GM21515 (cell line): ENCODE data around the gene MYO15B.
"Not testable (repeated sequence)": the region's sequence is repeated elsewhere in the genome, so short reads cannot be mapped to it uniquely, and the experiment has no call there.

Experiments
- ATAC-seq: cut with Tn5 transposase; IDR thresholded peaks from one replicate; pipeline ENCODE4 v1.9.1; 2021; ENCODE audit not compliant: unreplicated experiment

MYO15B gene

DNA sequence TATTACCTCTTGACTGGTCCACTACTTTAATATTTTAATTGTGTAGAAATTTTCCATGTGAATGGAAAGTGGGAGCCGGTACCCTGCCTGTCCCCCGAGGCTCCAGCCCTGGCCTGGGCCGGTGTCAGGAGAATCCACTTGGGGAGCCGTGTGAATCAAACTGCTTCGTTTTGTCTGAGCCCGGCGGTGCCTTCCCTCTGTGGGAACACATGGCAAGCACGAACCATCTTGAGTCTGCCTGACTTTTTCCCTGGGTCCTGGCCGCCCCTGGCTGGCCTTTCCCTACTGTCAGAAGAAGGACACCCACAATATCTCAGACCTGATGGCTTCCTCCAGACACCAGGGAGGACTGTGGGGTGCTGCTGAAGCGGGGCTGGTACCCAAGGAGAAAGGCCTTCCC lies 12.4 kb upstream of the MYO15B start:
- no peak for ATAC-seq

DNA sequence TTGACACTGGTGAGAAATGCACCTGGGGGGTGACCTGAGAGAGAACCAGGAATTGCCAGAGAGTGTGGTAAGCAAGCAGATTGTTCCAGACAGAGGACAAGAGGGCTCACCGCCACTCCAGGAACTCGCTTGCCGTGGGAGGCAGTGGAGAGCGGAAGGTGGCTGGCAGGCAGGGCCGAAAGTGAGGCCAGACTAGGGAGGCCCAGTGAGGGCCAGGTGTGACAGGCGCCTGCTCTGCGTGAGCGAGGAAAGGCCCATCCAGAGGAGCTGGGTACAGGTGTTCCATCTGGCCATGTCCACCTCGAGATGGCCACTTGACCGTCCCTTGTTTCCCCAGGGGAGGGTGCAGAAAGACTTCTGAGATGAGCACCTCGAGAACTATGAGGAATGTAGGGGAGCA lies 11.9 kb upstream of the MYO15B start:
- ATAC-seq, result no peak

DNA sequence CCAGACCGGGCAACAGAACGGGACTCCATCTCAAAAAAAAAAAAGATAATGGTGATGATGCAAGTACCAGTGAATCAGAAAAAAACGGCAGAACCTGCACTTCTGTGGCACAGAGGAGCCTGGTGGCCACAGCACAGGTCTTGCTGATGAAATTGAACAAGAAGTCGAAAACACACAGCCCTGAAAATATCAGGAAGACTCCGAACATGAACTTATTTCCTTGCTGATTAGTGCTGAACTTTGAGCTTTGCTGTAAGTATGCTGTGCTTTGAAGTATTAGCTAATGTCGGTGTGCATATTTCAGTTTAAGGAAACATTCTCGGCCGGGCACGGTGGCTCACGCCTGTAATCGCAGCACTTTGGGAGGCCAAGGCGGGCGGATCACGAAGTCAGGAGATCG lies 10.9 kb upstream of the MYO15B start:
- ATAC-seq, result no peak

DNA sequence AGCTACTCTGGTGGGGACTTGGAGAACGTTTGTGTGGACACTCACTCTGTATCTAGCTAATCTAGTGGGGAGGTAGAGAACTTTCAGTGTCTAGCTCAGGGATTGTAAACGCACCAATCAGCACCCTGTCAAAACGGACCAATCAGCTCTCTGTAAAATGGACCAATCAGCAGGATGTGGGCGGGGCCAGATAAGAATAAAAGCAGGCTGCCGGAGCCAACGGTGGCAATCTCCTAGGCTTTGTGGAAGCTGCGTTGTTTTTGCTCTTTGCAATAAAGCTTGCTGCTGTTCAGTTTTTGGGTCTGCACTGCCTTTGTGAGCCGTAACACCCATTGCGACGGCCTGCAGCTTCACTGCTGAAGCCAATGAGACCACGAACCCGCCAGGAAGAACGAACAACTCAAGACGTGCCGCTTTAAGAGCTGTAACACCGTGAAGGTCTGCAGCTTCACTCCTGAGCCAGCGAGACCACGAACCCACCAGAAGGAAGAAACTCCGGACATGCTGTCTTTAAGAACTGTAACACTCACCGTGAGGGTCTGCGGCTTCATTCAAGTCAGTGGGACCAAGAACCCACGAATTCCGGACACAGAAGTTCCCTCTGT lies 6.4 kb upstream of the MYO15B start:
- not testable (repeated sequence) for ATAC-seq

DNA sequence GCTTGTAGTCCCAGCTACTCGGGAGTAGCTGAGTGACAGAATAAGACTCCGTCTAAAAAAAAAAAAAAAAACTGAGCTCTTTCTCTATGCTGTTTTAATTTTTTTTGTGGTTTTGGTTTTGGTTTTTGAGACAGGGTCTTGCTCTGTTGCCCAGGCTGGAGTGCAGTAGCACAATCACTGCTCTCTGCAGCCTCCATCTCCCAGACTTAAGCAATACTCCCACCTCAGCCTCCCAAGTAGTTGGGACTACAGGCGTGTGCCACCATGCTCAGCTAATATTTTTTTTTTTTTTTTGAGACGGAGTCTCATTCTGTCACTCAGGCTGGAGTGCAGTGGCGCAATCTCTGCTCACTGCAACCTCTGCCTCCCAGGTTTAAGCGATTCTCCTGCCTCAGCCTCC lies 4.4 kb upstream of the MYO15B start:
- ATAC-seq, result not testable (repeated sequence)

DNA sequence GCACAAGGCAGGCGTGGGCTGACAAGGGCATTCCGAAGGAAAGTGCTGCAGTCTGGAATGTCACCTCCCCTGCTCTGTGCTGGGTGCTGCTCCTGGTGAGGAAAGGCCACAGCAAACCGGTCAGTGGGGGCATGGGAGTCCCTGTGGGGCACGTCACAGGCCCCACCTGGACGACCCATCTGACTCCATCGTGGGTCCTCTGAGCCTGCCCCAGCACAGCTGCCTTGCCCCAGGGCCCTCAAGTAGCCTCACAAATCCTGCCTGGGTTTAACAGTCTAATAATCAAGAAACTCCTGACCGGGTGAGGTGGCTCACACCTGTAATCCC lies 2.8 kb upstream of the MYO15B start:
- no peak for ATAC-seq

DNA sequence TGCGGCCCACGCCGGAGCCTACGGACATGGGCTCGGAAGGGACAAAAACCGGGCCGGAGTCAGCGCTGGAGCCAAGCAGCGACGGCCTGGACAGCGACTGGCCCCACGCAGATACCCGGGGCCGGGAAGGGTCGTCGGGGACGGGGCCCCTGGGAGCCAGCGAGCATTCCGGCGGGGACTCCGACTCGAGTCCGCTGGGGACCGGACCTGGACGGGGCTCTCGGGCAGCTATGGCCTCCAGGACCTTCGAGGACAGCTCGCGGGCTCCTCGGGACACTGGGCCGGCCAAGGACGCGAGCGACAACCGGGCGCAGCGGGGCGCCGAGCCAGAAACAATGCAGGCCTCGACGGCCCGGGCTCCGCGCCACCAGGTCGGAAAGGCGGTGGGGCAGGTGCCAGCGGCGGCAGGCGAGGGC lies 1.0 kb downstream of the MYO15B start:
- no peak for ATAC-seq

DNA sequence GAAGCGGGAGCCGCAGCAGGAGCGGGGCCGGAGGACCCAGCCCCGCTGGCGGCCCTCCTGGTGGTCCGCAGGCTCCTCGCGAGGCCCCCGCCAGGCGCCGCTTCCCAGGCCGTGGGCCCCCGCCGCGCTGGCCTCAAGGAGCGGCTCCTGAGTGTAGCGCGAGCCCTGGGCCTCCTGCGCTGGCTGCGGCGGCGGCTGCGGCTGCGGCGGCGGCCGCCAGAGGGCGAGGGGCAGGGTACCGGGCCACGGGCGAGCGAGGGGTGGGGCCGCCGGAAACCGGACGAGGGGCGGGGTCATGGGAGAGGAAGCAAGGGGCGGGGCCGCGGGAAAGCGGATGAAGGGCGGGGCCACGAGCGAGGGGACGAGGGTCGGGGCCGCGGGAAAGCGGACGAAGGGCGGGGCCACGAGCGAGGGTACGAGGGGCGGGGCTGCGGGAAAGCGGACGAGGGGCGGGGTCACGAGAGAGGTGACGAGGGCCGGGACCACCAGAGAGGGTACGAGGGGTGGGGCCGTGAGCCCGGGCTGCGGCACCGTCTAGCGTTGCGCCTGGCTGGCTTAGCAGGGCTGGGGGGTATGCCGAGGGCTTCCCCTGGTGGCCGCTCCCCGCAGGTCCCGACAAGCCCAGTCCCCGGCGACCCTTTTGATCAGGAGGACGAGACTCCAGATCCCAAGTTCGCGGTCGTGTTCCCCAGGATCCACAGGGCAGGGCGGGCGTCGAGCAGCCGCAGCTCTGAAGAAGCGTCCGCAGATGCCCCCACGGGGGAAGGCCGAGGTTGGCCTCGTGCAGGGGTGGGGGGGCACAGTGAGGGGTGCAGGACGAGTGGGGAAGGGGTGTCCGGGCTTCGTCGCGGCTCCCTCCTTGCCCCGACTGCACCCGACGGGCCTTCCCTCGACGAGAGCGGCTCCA lies 1.7 kb downstream of the MYO15B start:
- ATAC-seq, result peak; percentile 57

DNA sequence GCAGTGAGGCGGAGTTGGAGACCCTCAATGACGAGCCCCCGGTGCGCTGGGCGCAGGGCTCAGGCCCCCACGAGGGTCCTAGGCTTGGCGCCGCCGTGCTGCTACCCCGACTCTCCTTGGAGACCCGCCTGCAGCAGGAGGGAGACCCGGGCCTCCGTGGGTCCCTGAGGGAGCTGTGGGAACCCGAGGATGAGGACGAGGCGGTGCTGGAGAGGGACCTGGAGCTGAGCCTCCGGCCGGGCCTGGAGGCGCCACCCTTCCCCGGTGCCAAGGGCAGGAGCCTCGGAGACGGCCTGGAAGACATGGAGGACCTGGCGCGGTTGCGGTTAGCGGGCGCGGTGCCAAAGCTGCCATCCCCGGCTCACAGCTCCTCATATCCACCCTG lies 2.3 kb downstream of the MYO15B start:
- no peak for ATAC-seq

DNA sequence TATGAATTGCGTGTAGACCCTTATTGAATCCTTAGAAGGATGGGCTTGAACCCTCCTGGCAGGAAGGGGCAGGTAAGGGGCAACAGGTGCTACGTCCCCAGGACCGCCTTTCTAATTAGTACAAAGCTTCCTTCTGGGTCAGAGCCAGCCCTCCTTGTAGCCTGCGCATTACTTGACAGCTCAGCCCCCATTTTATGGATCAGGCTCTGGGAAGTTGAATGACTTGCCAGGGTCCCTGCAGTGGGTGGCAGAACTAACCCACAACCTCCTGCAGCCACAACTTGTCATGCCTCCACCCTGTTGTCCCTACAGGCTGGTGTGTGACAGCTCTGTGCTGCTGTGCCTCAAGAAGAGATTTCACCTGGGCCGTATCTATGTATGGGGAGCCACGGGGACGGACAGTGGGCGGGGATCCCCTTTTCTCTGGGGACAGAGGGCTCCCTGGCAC lies 2.7 kb downstream of the MYO15B start:
- no peak for ATAC-seq

DNA sequence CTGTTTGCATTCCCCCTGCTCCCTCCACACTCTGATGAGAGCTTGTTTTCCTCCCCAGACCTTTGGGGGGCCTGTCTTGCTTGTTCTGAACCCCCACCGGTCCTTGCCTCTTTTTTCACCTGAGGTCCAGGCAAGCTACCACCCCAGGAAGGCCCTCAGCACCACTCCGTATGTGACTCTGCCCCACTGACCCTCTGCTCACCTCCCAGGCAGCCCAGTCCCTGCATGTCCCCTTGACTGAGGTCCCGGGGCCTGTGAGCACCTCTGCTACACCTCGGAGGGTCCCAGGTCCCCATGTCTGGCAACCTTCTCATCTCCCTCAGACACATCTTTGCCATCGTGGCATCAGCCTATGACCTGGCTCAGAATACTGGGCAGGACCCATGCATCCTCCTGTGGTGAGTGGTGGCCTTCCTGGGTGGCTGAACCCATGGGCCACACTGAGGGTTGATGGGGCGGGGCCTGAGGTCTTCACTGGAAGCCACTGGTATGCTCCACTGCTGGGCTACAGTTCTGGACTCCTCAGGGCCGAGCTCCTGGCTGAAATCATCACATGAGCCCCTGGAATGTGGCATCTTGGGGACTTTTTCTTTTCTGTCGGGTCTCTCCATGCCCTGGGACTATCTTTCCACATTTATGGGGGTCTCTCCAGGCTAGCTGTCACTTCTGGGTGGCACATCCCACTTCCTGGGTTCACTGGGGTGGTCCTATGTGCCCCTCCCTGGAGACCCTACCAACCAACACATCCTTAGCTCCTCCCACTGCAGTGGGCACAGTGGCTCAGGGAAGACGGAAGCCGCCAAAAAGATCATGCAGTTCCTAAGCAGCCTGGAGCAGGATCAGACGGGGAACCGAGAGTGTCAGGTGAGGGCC lies 3.5 kb downstream of the MYO15B start:
- no peak for ATAC-seq

DNA sequence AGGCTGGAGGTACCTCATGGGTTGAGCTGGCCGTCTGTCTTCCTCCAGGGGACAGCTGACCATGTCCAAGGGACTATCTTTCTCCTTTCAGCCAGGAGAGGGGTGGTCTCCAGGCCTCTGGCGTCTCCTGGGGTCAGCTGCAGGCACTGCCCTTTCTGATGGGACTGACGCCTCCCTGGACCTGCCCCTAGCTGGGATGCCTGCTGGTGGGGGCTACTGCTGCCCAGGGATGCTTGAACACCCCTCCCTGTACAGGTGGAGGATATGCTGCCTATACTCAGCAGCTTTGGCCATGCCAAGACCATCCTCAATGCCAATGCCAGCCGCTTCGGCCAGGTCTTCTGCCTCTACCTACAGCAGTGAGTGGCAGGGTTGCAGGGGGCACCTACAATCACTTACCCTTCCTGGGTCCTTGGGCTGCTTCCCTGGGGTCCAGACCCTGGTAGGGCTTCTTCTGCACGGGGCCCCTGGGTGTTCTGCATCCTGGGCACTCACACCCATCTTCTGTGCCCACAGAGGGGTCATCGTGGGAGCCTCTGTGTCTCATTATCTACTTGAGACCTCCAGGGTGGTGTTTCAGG lies 4.2 kb downstream of the MYO15B start:
- ATAC-seq, result no peak

DNA sequence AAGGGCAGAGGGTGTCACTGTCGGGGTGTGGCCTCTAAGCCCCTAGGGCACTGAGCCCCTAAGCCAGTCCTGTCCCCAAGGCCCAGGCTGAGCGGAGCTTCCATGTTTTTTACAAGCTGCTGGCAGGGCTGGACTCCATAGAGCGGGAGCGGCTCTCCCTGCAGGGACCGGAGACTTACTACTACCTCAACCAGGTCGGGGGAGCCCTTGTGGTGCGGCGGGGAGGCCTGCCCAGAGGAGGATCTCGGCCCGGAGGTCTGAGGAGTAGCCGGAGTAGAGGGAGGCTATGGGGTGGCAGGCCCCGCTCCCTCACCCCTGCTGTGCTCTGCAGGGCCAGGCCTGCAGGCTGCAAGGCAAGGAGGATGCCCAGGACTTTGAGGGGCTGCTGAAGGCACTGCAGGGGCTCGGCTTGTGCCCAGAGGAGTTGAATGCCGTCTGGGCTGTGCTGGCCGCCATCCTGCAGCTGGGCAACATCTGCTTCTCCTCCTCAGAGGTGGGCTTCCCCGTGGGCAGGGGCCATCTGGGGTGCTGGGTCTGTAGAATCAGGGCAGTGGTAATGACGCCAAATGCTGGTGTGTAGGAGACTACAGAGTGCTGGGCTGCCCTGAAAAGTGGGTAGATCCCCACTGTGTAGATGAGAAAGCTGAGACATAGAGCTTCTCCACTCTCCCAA lies 4.9 kb downstream of the MYO15B start:
- no peak for ATAC-seq

DNA sequence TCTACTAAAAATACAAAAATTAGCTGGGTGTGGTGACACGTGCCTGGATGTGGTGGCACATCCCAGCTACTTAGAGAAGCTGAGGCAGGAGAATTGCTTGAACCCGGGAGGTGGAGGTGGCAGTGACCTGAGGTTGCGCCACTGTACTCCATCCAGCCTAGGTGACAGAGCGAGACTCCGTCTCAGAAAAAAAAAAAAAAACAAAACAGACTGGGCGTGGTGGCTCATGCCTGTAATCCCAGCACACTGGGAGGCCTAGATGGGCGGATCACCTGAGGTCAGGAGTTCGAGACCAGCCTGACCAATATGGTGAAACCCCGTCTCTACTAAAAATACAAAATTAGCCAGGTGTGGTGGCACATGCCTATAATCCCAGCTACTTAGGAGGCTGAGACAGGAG lies 5.8 kb downstream of the MYO15B start:
- ATAC-seq, result not testable (repeated sequence)

DNA sequence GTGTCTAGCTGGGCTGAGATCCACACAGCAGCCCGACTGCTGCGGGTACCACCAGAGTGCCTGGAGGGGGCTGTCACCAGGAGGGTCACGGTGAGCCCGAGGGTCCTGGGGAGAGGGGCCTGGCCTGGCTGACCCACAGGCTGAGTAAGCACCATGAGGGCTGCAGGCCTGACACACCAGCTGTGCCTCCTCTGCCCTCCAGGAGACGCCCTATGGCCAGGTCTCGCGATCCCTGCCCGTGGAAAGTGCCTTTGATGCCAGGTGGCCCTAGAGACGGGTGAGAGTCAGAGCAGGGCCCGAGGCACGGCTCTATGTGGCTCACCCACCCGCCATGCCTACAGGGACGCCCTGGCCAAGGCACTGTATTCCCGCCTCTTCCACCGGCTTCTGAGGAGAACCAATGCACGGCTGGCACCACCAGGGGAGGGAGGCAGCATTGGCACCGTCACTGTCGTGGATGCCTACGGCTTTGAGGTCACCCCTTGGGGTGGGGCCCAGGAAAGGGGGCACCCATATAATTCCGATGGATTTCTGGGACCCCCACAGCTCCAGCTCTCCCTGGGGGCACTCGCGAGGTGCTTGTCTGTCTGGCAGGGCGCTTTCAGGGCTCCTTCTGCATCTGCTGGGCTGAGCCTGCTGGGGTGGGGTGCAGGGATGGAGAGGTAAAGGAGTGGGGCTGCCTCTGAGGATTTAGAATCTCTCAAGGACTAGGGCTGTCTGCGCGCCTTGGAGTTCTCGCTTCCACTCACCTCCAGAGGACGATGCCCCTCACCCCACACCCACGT lies 7.1 kb downstream of the MYO15B start:
- no peak for ATAC-seq

DNA sequence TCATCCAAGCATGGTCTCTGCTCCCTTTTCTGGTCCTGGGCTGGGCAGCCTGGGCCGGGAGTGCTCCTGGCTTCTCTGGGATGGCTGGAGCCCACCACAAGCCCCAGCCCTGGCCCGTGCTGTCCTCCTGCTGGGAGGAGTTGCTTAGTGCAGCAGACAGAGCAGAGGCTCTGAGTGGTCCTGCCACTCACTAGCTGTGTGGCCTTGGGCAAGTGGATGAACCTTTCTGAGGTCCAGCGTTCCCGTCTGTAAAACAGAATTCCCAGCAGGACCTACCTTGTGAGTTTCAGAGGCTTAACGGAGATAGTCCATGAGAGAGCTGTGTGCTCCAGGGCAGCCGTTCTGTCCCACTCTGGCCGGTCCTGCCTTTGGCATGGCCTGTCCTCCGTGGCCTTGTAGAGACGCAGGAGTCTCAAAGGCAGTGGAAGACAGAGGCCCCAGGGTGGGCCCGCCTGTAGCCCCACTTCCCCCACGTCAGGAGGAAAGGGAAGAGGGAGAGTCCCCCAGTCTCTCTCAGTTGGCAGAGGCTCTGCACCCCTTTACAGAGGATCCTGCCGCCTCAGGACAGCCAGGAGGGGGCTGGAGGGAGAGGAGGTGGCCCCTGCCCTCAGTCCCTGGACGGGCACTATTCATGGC lies 7.8 kb downstream of the MYO15B start:
- ATAC-seq, result no peak

DNA sequence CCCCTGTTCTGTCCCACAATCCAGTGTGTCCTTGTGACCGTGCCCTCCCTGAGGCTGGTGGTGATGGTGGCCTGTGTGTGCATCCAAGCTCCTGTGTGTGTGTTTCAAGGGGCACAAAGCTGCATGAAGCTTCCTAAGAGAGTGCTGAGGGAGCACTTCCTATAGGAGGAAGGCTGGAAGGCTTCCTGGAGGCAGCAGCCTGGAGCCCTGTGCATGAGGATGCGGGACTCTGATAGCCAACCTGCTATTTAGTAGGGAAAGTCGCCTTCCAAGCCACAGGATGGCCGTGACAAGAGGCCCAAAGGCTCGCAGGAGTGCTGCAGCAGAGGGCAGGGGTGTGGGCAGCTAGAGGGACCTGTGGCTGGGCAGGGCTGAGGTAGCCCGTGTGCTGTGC lies 8.3 kb downstream of the MYO15B start:
- ATAC-seq, result no peak

DNA sequence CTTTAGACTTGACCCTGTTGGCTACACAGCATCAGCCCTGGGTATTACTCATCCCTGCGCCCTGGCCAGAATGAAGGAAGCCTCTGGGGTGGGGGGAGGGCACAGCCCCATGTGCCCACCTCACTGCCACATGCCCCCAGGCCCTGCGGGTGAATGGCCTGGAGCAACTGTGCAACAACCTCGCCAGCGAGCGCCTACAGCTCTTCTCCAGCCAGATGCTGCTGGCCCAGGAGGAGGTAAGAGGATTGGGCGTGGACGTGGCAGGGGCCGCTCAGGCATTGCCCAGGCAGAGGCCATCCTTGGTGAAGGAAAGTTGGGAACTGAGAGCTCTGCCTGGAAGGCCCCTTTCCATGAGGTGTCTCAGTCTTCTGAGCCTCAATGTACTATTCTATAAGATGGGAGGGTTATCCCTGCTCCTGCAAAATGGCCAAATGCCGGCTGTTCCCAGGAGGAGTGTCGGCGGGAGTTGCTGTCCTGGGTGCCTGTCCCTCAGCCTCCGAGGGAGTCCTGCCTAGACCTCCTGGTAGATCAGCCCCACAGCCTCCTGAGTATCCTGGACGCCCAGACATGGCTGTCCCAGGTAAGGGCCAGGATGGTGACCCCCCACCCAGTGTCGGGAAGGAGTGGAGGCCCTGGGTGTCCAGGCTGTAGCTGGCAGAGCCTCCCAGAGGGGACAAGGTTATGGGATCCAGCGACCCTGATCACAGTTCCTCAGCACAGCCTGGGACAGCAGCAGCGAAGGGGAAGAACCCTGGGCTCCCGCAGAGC lies 8.9 kb downstream of the MYO15B start:
- no peak for ATAC-seq
